RWPE2 (cell line): ENCODE data around the gene TNFAIP6.

Experiments
- ATAC-seq: fragments of 200-7000 bp; cut with Tn5 transposase; 3 replicates; pipeline ENCODE4 v1.9.1; 2021; ENCODE audit warnings: low read depth
- DNase-seq: peaks from one replicate; pipeline ENCODE4 v3.0.0-alpha.2; 2020; ENCODE audit warnings: low spot score
- H3K27ac ChIP-seq: fragments of 450-650 bp; 2 replicates; pipeline ENCODE4 v1.5.1; 2017; ENCODE audit warnings: mild to moderate bottlenecking; ENCODE audit not compliant: poor library complexity, severe bottlenecking
- H3K27me3 ChIP-seq: fragments of 250-450 bp; sonication (Bioruptor Pico); 2 replicates; pipeline ENCODE4 v1.5.1; 2021; ENCODE audit warnings: mild to moderate bottlenecking, moderate library complexity; ENCODE audit not compliant: insufficient read depth, poor library complexity, severe bottlenecking
- H3K36me3 ChIP-seq: fragments of 250-450 bp; sonication (Bioruptor Pico); 2 replicates; pipeline ENCODE4 v1.5.1; 2020; ENCODE audit warnings: low read depth, mild to moderate bottlenecking, moderate library complexity
- H3K4me1 ChIP-seq: fragments of 250-450 bp; sonication (Bioruptor Pico); 2 replicates; pipeline ENCODE4 v1.5.1; 2021; ENCODE audit warnings: mild to moderate bottlenecking, moderate library complexity; ENCODE audit not compliant: insufficient read depth, poor library complexity, severe bottlenecking
- H3K4me3 ChIP-seq: fragments of 250-450 bp; sonication (Bioruptor Pico); 2 replicates; pipeline ENCODE4 v1.5.1; 2021; ENCODE audit warnings: mild to moderate bottlenecking, moderate library complexity; ENCODE audit not compliant: severe bottlenecking
- H3K9me3 ChIP-seq: fragments of 250-450 bp; sonication (Bioruptor Pico); 2 replicates; pipeline ENCODE4 v1.5.1; 2021; ENCODE audit warnings: mild to moderate bottlenecking, moderate library complexity; ENCODE audit not compliant: severe bottlenecking
- TF ChIP-seq, protein P1 (sequence below): fragments of 450-650 bp; IDR thresholded peaks from one replicate; pipeline ENCODE4 v1.5.1; 2017; ENCODE audit warnings: mild to moderate bottlenecking, moderate library complexity; ENCODE audit not compliant: poor library complexity, severe bottlenecking

The TNFAIP6 gene

DNA sequence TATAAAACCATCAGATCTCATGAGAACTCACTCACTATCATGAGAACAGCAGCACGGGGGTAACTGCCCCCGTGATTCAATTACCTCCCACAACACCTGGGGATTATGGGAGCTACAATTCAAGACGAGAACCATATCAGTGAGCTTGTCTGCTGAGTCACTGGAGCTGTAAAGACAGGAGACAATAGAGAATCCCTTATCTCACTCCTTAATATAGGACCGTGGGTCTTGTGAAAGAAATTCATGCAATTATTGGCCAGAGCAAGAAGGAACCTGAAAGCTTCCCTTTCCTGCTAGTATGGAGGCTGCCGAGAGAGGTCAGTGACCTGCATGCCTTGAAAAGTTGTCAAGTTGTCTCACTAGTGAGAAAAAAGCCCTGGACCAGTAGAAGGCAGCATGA, 9.5 kb upstream of the TNFAIP6 start:
- no peaks in the 10 kb centered on the region for H3K36me3 ChIP-seq
- no peaks in the 10 kb centered on the region for H3K27me3 ChIP-seq
- no peaks in the 10 kb centered on the region for H3K9me3 ChIP-seq
- no peak overlapping the region for H3K27ac ChIP-seq
- H3K4me1 ChIP-seq, result peaks cover 7% of the 10 kb centered on the region
- DNase-seq, result no peak
- H3K4me3 ChIP-seq, result no peak overlapping the region
- ATAC-seq, result no peak
- TF ChIP-seq, protein P1, sequence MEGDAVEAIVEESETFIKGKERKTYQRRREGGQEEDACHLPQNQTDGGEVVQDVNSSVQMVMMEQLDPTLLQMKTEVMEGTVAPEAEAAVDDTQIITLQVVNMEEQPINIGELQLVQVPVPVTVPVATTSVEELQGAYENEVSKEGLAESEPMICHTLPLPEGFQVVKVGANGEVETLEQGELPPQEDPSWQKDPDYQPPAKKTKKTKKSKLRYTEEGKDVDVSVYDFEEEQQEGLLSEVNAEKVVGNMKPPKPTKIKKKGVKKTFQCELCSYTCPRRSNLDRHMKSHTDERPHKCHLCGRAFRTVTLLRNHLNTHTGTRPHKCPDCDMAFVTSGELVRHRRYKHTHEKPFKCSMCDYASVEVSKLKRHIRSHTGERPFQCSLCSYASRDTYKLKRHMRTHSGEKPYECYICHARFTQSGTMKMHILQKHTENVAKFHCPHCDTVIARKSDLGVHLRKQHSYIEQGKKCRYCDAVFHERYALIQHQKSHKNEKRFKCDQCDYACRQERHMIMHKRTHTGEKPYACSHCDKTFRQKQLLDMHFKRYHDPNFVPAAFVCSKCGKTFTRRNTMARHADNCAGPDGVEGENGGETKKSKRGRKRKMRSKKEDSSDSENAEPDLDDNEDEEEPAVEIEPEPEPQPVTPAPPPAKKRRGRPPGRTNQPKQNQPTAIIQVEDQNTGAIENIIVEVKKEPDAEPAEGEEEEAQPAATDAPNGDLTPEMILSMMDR, result no peak

DNA sequence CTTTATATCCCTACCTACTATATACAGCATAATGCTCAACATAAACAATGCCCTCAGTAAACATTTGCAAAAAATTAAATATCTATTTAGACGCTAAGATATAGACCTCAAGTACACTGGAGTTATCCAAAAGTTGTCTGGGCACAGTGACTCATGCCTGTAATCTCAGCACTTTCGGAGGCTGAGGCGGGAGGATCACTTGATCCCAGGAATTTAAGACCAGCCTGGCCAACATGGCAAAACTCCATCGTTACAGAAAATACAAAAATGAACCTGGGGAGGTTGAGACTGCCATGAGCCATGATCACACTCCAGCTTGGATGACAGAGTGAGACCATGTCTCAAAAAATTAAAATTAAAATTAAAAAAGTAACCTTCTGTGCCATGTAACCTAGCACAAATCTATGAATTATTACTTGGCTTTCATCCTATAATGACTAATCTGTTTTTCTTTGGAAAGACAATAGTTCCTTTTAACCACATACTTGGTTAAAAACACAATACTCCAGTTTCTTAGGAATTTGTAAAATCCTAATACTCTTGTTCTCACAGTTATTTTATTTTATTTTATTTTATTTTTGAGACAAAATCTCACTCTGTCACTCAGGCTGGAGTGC, 6.7 kb upstream of the TNFAIP6 start:
- H3K9me3 ChIP-seq, result no peaks in the 10 kb centered on the region
- H3K4me1 ChIP-seq, result peaks cover 7% of the 10 kb centered on the region
- DNase-seq (no peak), ATAC-seq (peak; percentile 66)
- H3K36me3 ChIP-seq, result no peaks in the 10 kb centered on the region
- TF ChIP-seq, protein P1, result no peak
- H3K4me3 ChIP-seq, result no peak overlapping the region
- H3K27ac ChIP-seq, result peak overlapping the region; percentile 34
- H3K27me3 ChIP-seq, result no peaks in the 10 kb centered on the region

DNA sequence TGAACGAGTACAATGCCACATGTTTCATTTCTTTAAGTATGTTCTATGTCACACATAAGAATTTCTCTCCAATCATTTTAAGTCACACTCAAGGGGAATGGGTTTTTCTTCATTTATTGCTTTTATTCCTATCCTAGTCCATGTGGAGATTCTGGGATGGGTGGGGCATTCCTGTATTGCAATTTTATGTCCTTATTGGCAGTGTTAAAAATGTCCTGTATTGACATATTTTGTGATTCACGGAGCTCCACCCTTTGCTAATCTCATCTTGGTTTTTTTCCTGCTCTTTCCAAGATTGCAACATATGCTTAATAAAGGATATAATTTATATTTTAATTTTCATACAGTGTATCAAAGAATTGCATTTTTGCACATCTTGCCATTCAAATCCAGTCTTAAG, 3.4 kb upstream of the TNFAIP6 start:
- ATAC-seq (no peak), DNase-seq (no peak)
- Histone ChIP-seq H3K36me3 (no peaks in the 10 kb centered on the region), H3K27ac (no peak overlapping the region), H3K4me1 (peaks cover 12% of the 10 kb centered on the region), H3K27me3 (no peaks in the 10 kb centered on the region), H3K9me3 (no peaks in the 10 kb centered on the region), H3K4me3 (no peak overlapping the region)
- TF ChIP-seq, protein P1, result no peak

DNA sequence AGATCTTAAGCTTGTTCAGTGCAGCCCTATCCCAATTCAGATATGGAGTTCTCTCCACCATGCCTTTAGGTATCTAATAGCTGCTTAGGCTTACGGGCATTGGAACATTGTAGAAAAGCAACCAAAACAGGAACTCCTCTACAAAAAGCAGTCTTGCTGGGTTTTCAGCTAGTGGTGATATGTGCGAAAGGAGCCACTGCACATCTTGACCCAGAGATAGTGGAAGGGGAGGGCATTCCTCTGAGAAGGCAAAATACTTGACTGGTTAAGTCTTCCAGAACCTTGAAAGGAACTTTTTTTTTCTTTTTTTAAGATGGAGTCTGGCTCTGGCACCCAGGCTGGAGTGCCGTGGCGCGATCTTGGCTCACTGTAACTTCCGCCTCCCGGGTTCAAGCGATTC, 2.6 kb upstream of the TNFAIP6 start:
- H3K9me3 ChIP-seq, result no peaks in the 10 kb centered on the region
- H3K27me3 ChIP-seq, result no peaks in the 10 kb centered on the region
- no peak overlapping the region for H3K27ac ChIP-seq
- H3K4me1 ChIP-seq, result peaks cover 12% of the 10 kb centered on the region
- H3K36me3 ChIP-seq, result no peaks in the 10 kb centered on the region
- no peak overlapping the region for H3K4me3 ChIP-seq
- TF ChIP-seq, protein P1, result no peak
- ATAC-seq (no peak), DNase-seq (no peak)

DNA sequence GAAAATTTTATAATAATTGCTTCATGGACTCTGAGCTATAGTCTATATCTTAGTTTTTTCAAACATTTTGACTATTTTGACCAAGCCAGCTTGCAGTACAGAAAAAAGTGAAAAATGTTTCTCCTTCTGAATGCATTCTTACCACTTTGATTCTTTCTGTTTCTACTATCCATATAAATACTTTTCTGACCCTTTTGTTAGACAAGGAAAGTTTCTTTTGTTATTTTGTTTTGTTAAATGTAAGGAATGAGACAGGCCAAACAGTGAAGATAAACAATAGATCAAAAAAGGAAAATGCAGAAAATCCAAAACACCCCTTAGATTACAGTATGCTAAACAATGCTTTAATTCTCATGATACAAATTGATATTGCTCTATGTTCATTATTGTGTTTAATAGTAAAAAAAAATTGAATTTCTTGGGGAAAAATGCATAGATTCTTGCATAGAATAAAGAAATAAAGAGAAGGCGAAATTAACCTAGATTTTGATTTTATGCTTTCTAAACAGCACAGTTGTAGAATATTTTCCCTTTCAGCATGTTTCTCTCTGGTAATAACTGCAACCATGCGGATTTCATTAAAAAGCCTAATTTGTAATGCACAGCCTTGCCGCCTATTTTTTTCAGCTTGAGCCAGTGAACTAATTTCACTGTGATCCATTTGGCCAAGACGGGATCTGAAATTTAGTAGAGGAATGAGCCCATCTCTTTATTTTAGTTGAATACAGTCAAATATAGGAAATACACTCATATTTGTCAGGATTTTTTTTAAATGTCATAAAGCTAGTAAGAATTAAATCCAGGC, 976 bp downstream of the TNFAIP6 start:
- Histone ChIP-seq H3K4me3 (no peak overlapping the region), H3K4me1 (peaks cover 5% of the 10 kb centered on the region), H3K27ac (no peak overlapping the region), H3K36me3 (no peaks in the 10 kb centered on the region), H3K9me3 (no peaks in the 10 kb centered on the region), H3K27me3 (no peaks in the 10 kb centered on the region)
- TF ChIP-seq, protein P1, result no peak
- no peak for ATAC-seq
- no peak for DNase-seq
